ENCODE results near the gene TH. TPM values are rescaled to one million over a fixed set of nuclear protein-coding genes. Genes with fewer than 3 reads are reported as not detected.

Gene TH
- total and polyA plus RNA-seq, 2 of the 8 experiments (the other 6 are each of a cell fraction or from before 2014, with no cell fraction given): 0.09 TPM; not detected in 1

DNA sequence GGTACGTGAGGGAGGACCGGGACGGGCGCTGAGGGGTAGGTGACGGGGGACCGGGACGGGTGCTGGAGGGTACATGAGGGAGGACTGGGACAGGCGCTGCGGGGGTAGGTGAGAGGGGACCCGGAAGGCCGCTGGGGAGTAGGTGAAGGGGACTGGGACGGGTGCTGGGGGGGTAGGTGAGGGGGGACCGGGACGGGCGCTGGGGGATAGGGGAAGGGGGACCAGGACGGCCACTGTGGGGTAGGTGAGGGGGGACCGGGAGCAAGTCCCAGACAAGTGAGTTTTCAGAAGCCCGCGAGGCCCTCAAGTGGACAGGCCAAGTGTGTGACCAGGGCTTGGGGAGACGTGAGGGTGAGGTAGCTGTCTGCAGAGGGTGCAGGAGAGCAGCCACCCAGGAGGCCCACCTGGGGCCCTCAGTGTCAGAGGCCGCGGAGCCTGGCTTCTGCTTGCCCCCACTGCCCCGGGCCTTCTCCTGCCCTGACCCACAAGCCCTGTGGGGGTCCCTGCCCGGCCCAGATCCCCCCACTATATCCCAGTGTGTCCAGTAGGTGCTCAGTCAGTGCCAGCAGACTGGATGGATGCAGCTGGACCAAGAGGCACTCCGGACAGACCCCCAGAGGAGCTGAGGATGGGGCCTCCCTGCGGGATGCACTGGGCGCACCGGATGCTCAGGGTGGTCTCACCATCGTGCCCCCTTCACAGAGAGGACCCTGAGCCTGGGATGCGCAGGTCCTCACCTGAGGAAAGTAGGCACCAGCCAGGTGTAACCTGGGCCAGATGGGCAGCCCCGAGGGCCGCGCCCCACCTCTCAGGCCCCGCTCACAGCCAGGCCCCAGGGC, 44.2 kb upstream of the TH start:
- 93% methylated on average over 9 of the region's 34 CpGs; no CpG with 5 or more reads in 1 of the 2 experiments for WGBS, 2 experiments (ENCODE audit: extremely low coverage in 1 of 2, insufficient coverage in 1 of 2, insufficient read length in 1 of 2, insufficient replicate concordance in 2 of 2, low coverage in 1 of 2, low lambda C conversion rate in 2 of 2, missing lambda C conversion rate in 1 of 2)
- Histone ChIP-seq H3K36me3 (ENCODE audit: control insufficient read depth in 2 of 4, insufficient read depth in 4 of 4, low read length in 3 of 4) (no peaks in the 10 kb centered on the region), H3K23ac (ENCODE audit: insufficient read length) (no peak overlapping the region), H2BK15ac (ENCODE audit: low read length) (no peak overlapping the region), H3K79me2 (ENCODE audit: control insufficient read depth in 1 of 2, insufficient read depth in 2 of 2, low read length in 2 of 2) (no peaks in the 10 kb centered on the region), H2AK5ac (ENCODE audit: low read depth, low read length) (no peak overlapping the region), H3K9ac (replicated peaks in 1 of 4; ENCODE audit: extremely low read depth in 1 of 4, low read depth in 3 of 4, low read length in 3 of 4) (no peak overlapping the region), H2BK5ac (ENCODE audit: low read depth, low read length) (no peak overlapping the region), H3K4ac (replicated peaks; ENCODE audit: insufficient read length, low read depth, low read length) (no peak overlapping the region), H2BK20ac (ENCODE audit: low read length) (no peak overlapping the region), H3K14ac (ENCODE audit: insufficient read length) (no peak overlapping the region), H3K56ac (replicated peaks; ENCODE audit: insufficient read length, low read depth, low read length) (no peak overlapping the region), H4K20me1 (replicated peaks in 1 of 2; ENCODE audit: control insufficient read depth in 1 of 2, insufficient read depth in 2 of 2, low read length in 2 of 2) (peaks cover 0 to 4% of the 10 kb centered on the region in 2 experiments), H3K9me3 (ENCODE audit: insufficient read depth in 2 of 2, low read depth in 1 of 2, low read length in 1 of 2) (no peaks in the 10 kb centered on the region), H3K4me2 (ENCODE audit: insufficient read depth in 1 of 2, low read depth in 2 of 2, low read length in 2 of 2) (no peak overlapping the region), H3K27me3 (replicated peaks in 1 of 4; ENCODE audit: control insufficient read depth in 3 of 4, extremely low read depth in 1 of 4, insufficient read depth in 3 of 4, low read length in 3 of 4) (peaks cover 0 to 29% (median 6%) of the 10 kb centered on the region in 4 experiments; a peak in 4 of 7 replicates), H3K18ac (ENCODE audit: extremely low read depth, low read length) (no peak overlapping the region), H4K5ac (ENCODE audit: insufficient read length, low read depth, low read length) (no peak overlapping the region), H4K8ac (ENCODE audit: extremely low read depth, insufficient read depth, low read length) (peak overlapping the region; percentile 17), H3K79me1 (ENCODE audit: low read depth, low read length) (no peaks in the 10 kb centered on the region), H2BK12ac (ENCODE audit: low read depth, low read length) (0 out of 2 replicates have a peak overlapping the region, but pooled peaks have one; percentile 50), H3K4me3 (ENCODE audit: extremely low read depth in 1 of 4, insufficient read depth in 2 of 4, low read depth in 3 of 4, low read length in 4 of 4) (no peak overlapping the region), H3K4me1 (replicated peaks in 1 of 4; ENCODE audit: control insufficient read depth in 3 of 4, insufficient read depth in 4 of 4, low read length in 3 of 4) (peaks cover 5 to 14% (median 12%) of the 10 kb centered on the region in 4 experiments), H3K23me2 (ENCODE audit: low read depth, low read length) (peaks cover 3% of the 10 kb centered on the region; the same call in 1 of the 2 replicates), H4K91ac (replicated peaks; ENCODE audit: insufficient read length, low read length) (no peak overlapping the region), H3K27ac (ENCODE audit: low read depth, low read length) (no peak overlapping the region), H2AFZ (ENCODE audit: low read length) (no peak overlapping the region), H2BK120ac (replicated peaks; ENCODE audit: low read depth, low read length) (no peak overlapping the region)
- no peak for DNase-seq (ENCODE audit: low read depth in 1 of 2, low spot score in 2 of 2)
- no peak for FAIRE-seq
- ChIA-PET POLR2A (ENCODE audit: partially characterized antibody) (interaction anchor here (1.1 kb wide), 1 partner anchor 19 kb away, joined by 3 read pairs; no protein-coding TSS in a partner anchor), CTCF (ENCODE audit: partially characterized antibody) (interaction anchor here (0.8 to 4.9 kb wide), 5 partner anchors 18 to 575 kb away, joined by 3 to 15 read pairs (median 4); no protein-coding TSS in a partner anchor)
- no peak for TF ChIP-seq CEBPB (IDR thresholded peaks at IDR 0.05; ENCODE audit: low read depth, low read length)
- TF ChIP-seq KDM4A (IDR thresholded peaks at IDR 0.05; ENCODE audit: low read depth, low read length, severe bottlenecking): no peak
- no peak for TF ChIP-seq YY1 (IDR thresholded peaks at IDR 0.05; ENCODE audit: low read depth, low read length)
- TF ChIP-seq, protein P1, sequence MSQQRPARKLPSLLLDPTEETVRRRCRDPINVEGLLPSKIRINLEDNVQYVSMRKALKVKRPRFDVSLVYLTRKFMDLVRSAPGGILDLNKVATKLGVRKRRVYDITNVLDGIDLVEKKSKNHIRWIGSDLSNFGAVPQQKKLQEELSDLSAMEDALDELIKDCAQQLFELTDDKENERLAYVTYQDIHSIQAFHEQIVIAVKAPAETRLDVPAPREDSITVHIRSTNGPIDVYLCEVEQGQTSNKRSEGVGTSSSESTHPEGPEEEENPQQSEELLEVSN (IDR thresholded peaks at IDR 0.05): no peak
- TF ChIP-seq, protein P2, sequence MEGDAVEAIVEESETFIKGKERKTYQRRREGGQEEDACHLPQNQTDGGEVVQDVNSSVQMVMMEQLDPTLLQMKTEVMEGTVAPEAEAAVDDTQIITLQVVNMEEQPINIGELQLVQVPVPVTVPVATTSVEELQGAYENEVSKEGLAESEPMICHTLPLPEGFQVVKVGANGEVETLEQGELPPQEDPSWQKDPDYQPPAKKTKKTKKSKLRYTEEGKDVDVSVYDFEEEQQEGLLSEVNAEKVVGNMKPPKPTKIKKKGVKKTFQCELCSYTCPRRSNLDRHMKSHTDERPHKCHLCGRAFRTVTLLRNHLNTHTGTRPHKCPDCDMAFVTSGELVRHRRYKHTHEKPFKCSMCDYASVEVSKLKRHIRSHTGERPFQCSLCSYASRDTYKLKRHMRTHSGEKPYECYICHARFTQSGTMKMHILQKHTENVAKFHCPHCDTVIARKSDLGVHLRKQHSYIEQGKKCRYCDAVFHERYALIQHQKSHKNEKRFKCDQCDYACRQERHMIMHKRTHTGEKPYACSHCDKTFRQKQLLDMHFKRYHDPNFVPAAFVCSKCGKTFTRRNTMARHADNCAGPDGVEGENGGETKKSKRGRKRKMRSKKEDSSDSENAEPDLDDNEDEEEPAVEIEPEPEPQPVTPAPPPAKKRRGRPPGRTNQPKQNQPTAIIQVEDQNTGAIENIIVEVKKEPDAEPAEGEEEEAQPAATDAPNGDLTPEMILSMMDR (IDR thresholded peaks at IDR 0.05; ENCODE audit: control extremely low read depth in 1 of 3, insufficient read depth in 1 of 3, low read depth in 1 of 3, low read length in 3 of 3): peak in 2 of 3 experiments; percentile 28 to 33; a peak in 3 of 4 replicates
- no peak for TF ChIP-seq CBX5 (IDR thresholded peaks at IDR 0.05; ENCODE audit: low read depth, low read length)
